Activated CD8-positive, alpha-beta memory T cell treated with anti-CD3 and anti-CD28 coated beads for 48 hours (primary cell): Measurements from ENCODE around the gene GAREM1.
"Not testable (repeated sequence)": the region's sequence is repeated elsewhere in the genome, so short reads cannot be mapped to it uniquely, and the experiment has no call there.

Experiments used
- DNase-seq, 3 experiments: peaks; one replicate each; pipeline ENCODE4 v3.0.0-alpha.2; 2020; ENCODE audit warnings: low read depth in 2 of 3, low spot score in 2 of 3

GAREM1 gene

GRCh38 chr18:32264401-32264800 lies 206.3 kb downstream of the GAREM1 start:
- no peak for DNase-seq

GRCh38 chr18:32262092-32262491 lies 208.6 kb downstream of the GAREM1 start:
- no peak for DNase-seq

- DNase-seq: no peak
These were observed 209.7 kb downstream of the GAREM1 start for GRCh38 chr18:32261003-32261402.

- DNase-seq: no peak
These were observed 211.1 kb downstream of the GAREM1 start for GRCh38 chr18:32259553-32259952.

- DNase-seq: no peak
These were observed 212.0 kb downstream of the GAREM1 start for GRCh38 chr18:32258558-32259204.

GRCh38 chr18:32258148-32258547 lies 212.5 kb downstream of the GAREM1 start:
- DNase-seq: no peak

GRCh38 chr18:32257084-32257785 lies 213.4 kb downstream of the GAREM1 start:
- DNase-seq: no peak

- no peak for DNase-seq
These were observed 215.1 kb downstream of the GAREM1 start for GRCh38 chr18:32255570-32255969.

GRCh38 chr18:32252141-32252860 lies 218.4 kb downstream of the GAREM1 start:
- DNase-seq: no peak

- DNase-seq: no peak
These were observed 219.2 kb downstream of the GAREM1 start for GRCh38 chr18:32251466-32251865.

GRCh38 chr18:32249147-32249929 lies 221.3 kb downstream of the GAREM1 start:
- no peak for DNase-seq

GRCh38 chr18:32244881-32245280 lies 225.8 kb downstream of the GAREM1 start:
- no peak for DNase-seq

- no peak for DNase-seq
These were observed 227.3 kb downstream of the GAREM1 start for GRCh38 chr18:32243358-32243757.

GRCh38 chr18:32242395-32242794 lies 228.3 kb downstream of the GAREM1 start:
- DNase-seq: no peak

- DNase-seq: no peak
These were observed 231.9 kb downstream of the GAREM1 start for GRCh38 chr18:32238635-32239268.

GRCh38 chr18:32237049-32237448 lies 233.6 kb downstream of the GAREM1 start:
- no peak for DNase-seq

GRCh38 chr18:32233348-32233747 lies 237.3 kb downstream of the GAREM1 start:
- DNase-seq: not testable (repeated sequence)

GRCh38 chr18:32219431-32220018 lies 251.2 kb downstream of the GAREM1 start:
- DNase-seq: no peak

- DNase-seq: no peak
These were observed 254.3 kb downstream of the GAREM1 start for GRCh38 chr18:32216390-32216789.

- DNase-seq: no peak
These were observed 257.0 kb downstream of the GAREM1 start for GRCh38 chr18:32213693-32214092.
